GM15510 (cell line): Measurements from ENCODE around the gene PPTC7.

ENCODE experiments used
- POLR2A ChIP-seq: IDR thresholded peaks from 3 replicates; pipeline ENCODE4 v1.6.1; 2011; ENCODE audit warnings: borderline replicate concordance; ENCODE audit not compliant: insufficient read length; ENCODE audit errors: extremely low read depth

Gene PPTC7

GRCh38 chr12:110528277-110528839, 54.8 kb downstream of the PPTC7 start:
- TF ChIP-seq POLR2A: no peak

- no peak for TF ChIP-seq POLR2A
These were observed 66.1 kb downstream of the PPTC7 start for GRCh38 chr12:110516995-110517394.

GRCh38 chr12:110514363-110514762, 68.8 kb downstream of the PPTC7 start:
- TF ChIP-seq POLR2A: no peak

- no peak for TF ChIP-seq POLR2A
These were observed 69.3 kb downstream of the PPTC7 start for GRCh38 chr12:110513842-110514241.

- TF ChIP-seq POLR2A: no peak
These were observed 75.0 kb downstream of the PPTC7 start for GRCh38 chr12:110508071-110508586.

- no peak for TF ChIP-seq POLR2A
These were observed 77.8 kb downstream of the PPTC7 start for GRCh38 chr12:110505332-110505731.

- TF ChIP-seq POLR2A: no peak
These were observed 79.7 kb downstream of the PPTC7 start for GRCh38 chr12:110503432-110503831.

- peak; percentile 93 for TF ChIP-seq POLR2A
These were observed 81.1 kb downstream of the PPTC7 start, which contains the start of the genes RAD9B and VPS29 for GRCh38 chr12:110501752-110502738. Gene RAD9B (plus strand): TSS chr12:110502331. CDS start chr12:110502338, 7 bp downstream. Gene VPS29 (minus strand): TSS chr12:110502111. CDS start chr12:110502051, 60 bp downstream.

- no peak for TF ChIP-seq POLR2A
These were observed 81.7 kb downstream of the PPTC7 start for GRCh38 chr12:110501399-110501751.

GRCh38 chr12:110498984-110499706, 84.0 kb downstream of the PPTC7 start:
- TF ChIP-seq POLR2A: no peak
